HepG2 (cell line): ENCODE results near the gene MRFAP1L1. TPM values are rescaled to one million over a fixed set of nuclear protein-coding genes. Genes with fewer than 3 reads are reported as not detected.

ENCODE experiments used
- ARNT ChIP-seq: fragments of 450-650 bp; IDR thresholded peaks from 2 replicates; pipeline ENCODE4 v1.6.1; 2017
- CREM ChIP-seq, 2 experiments: sonication (generic) in 1 of 2; formaldehyde crosslinking in 1 of 2; IDR thresholded peaks; 2 replicates each; pipeline versions ENCODE4 v1.4.0 to v1.6.1; 2016 to 2020; ENCODE audit warnings: antibody characterized with exemption in 1 of 2, mild to moderate bottlenecking in 1 of 2, missing genetic modification reagents in 1 of 2
- IRF2 ChIP-seq: IDR thresholded peaks from 2 replicates; pipeline ENCODE4 v1.6.1; 2018; ENCODE audit warnings: missing genetic modification reagents, missing compliant biosample characterization
- NCOA2 ChIP-seq: sonication (generic); formaldehyde crosslinking; IDR thresholded peaks from 2 replicates; pipeline ENCODE4 v1.8.0; 2022; ENCODE audit warnings: inconsistent platforms
- POGZ ChIP-seq: sonication (generic); formaldehyde crosslinking; IDR thresholded peaks from 2 replicates; pipeline ENCODE4 v1.4.0; 2020; ENCODE audit warnings: mild to moderate bottlenecking, missing genetic modification reagents
- STAG1 ChIP-seq: sonication (generic); formaldehyde crosslinking; IDR thresholded peaks from 2 replicates; pipeline ENCODE4 v1.4.0; 2020; ENCODE audit warnings: missing genetic modification reagents
- TBX2 ChIP-seq: sonication (generic); formaldehyde crosslinking; IDR thresholded peaks from 2 replicates; pipeline ENCODE4 v1.5.0; 2020; ENCODE audit warnings: missing genetic modification reagents, mild to moderate bottlenecking, borderline replicate concordance
- ZBTB7B ChIP-seq: sonication (generic); formaldehyde crosslinking; IDR thresholded peaks from 2 replicates; pipeline ENCODE4 v1.4.0; 2020; ENCODE audit warnings: missing genetic modification reagents
- ZFY ChIP-seq: sonication (generic); formaldehyde crosslinking; IDR thresholded peaks from 2 replicates; pipeline ENCODE4 v1.4.0; 2020; ENCODE audit warnings: missing genetic modification reagents
- ZMYM2 ChIP-seq: sonication (generic); formaldehyde crosslinking; IDR thresholded peaks from 2 replicates; pipeline ENCODE4 v1.8.0; 2022; ENCODE audit warnings: mild to moderate bottlenecking, missing genetic modification reagents
- ZNF331 ChIP-seq: sonication (generic); formaldehyde crosslinking; IDR thresholded peaks from 2 replicates; pipeline ENCODE4 v1.4.0; 2020; ENCODE audit warnings: missing genetic modification reagents
- ZNF446 ChIP-seq: sonication (generic); formaldehyde crosslinking; IDR thresholded peaks from 2 replicates; pipeline ENCODE4 v1.5.0; 2020; ENCODE audit warnings: mild to moderate bottlenecking, missing genetic modification reagents
- polyA plus RNA-seq, 8 experiments: library from polyadenylated mRNA; depleted of rRNA in 3 of 8; stranded (reverse) in 7 of 8; unstranded in 1 of 8; fragments of >200 nt; fragmentation: Illumina TruSeq in 4 of 8; extraction: Trizol in 4 of 8; gene quantifications; 2 replicates each; pipeline versions ENCODE4 v1.2.1 to v1.2.3, GENCODE V29; 2011 to 2016; ENCODE audit warnings: low read depth in 4 of 8, missing spikeins in 1 of 8, mixed read lengths in 1 of 8; ENCODE audit not compliant: insufficient read depth in 1 of 8
- total RNA-seq, 5 experiments: library from RNA; depleted of rRNA; stranded (reverse); fragments of >200 nt; fragmentation: Illumina TruSeq; extraction: Trizol; gene quantifications; 2 replicates each; pipeline ENCODE4 v1.2.3, GENCODE V29; 2016; ENCODE audit warnings: low read depth in 1 of 5
- TF ChIP-seq, protein P1 (sequence below): sonication (generic); formaldehyde crosslinking; IDR thresholded peaks from 2 replicates; pipeline ENCODE4 v1.4.0; 2020; ENCODE audit warnings: mild to moderate bottlenecking, missing genetic modification reagents
- TF ChIP-seq, protein P2 (sequence below): sonication (generic); formaldehyde crosslinking; IDR thresholded peaks from 2 replicates; pipeline ENCODE4 v1.4.0; 2020; ENCODE audit warnings: mild to moderate bottlenecking, missing genetic modification reagents
- TF ChIP-seq, protein P3 (sequence below): IDR thresholded peaks from 2 replicates; pipeline ENCODE4 v1.6.1; 2012; ENCODE audit warnings: low read depth, low read length, improper control_type of control experiment
- TF ChIP-seq, protein P4 (sequence below): IDR thresholded peaks from 2 replicates; pipeline ENCODE4 v1.6.1; 2016; ENCODE audit warnings: low read depth, control low read depth
- TF ChIP-seq, protein P5 (sequence below): fragments of 450-650 bp; IDR thresholded peaks from 2 replicates; pipeline ENCODE4 v1.6.1; 2017
- TF ChIP-seq, protein P6 (sequence below): sonication (generic); formaldehyde crosslinking; IDR thresholded peaks from 2 replicates; pipeline ENCODE4 v1.4.0; 2020; ENCODE audit warnings: missing genetic modification reagents; ENCODE audit errors: not compliant biosample characterization

Gene MRFAP1L1
- total and polyA plus RNA-seq, 2 of the 13 experiments (the other 11 are each of a cell fraction or from before 2014, with no cell fraction given), result 44.8 to 76.6 TPM

DNA sequence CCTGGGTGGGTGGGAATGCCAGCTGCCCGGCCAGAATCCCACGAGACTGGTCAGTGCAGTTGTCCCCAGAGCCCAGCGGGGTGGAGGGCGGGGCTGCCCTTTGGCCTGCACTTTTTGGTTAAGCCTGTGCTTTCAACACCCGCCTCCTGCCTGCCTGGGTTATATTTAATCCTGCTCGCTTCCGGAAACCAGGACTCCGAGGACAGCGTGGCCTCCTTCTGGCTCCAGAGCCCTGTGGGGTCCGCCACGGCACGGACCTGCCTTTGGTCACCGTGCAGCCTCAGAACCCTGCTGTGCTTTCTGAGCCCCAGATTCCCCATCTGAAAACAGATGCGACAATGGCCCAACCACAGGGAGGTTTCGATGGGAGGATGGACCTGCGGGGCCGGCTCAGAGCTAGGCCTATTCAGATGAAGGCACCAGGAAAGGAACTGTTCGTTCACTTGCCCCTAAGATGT, 43.5 kb upstream of the MRFAP1L1 start (continued):
- TF ChIP-seq, protein P1, sequence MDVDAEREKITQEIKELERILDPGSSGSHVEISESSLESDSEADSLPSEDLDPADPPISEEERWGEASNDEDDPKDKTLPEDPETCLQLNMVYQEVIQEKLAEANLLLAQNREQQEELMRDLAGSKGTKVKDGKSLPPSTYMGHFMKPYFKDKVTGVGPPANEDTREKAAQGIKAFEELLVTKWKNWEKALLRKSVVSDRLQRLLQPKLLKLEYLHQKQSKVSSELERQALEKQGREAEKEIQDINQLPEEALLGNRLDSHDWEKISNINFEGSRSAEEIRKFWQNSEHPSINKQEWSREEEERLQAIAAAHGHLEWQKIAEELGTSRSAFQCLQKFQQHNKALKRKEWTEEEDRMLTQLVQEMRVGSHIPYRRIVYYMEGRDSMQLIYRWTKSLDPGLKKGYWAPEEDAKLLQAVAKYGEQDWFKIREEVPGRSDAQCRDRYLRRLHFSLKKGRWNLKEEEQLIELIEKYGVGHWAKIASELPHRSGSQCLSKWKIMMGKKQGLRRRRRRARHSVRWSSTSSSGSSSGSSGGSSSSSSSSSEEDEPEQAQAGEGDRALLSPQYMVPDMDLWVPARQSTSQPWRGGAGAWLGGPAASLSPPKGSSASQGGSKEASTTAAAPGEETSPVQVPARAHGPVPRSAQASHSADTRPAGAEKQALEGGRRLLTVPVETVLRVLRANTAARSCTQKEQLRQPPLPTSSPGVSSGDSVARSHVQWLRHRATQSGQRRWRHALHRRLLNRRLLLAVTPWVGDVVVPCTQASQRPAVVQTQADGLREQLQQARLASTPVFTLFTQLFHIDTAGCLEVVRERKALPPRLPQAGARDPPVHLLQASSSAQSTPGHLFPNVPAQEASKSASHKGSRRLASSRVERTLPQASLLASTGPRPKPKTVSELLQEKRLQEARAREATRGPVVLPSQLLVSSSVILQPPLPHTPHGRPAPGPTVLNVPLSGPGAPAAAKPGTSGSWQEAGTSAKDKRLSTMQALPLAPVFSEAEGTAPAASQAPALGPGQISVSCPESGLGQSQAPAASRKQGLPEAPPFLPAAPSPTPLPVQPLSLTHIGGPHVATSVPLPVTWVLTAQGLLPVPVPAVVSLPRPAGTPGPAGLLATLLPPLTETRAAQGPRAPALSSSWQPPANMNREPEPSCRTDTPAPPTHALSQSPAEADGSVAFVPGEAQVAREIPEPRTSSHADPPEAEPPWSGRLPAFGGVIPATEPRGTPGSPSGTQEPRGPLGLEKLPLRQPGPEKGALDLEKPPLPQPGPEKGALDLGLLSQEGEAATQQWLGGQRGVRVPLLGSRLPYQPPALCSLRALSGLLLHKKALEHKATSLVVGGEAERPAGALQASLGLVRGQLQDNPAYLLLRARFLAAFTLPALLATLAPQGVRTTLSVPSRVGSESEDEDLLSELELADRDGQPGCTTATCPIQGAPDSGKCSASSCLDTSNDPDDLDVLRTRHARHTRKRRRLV (CRISPR knock-in tag), result peak; percentile 82; the same call in 1 of the 2 replicates
- TF ChIP-seq ARNT (no peak), ZNF331 (0 out of 2 replicates have a peak, but pooled peaks have one; percentile 54), ZFY (CRISPR knock-in tag) (peak; percentile 89), POGZ (peak; percentile 79), ZBTB7B (CRISPR knock-in tag) (peak; percentile 78; the same call in 1 of the 2 replicates), STAG1 (CRISPR knock-in tag) (peak; percentile 29), IRF2 (peak; percentile 81), NCOA2 (peak; percentile 80), TBX2 (CRISPR knock-in tag) (peak; percentile 89), CREM (IDR thresholded peaks at IDR 0.05) (peak; percentile 45), CREM (CRISPR knock-in tag; IDR thresholded peaks at IDR 0.05) (no peak), ZNF446 (no peak), ZMYM2 (CRISPR knock-in tag) (peak; percentile 65; the same call in 1 of the 2 replicates)
- TF ChIP-seq, protein P2, sequence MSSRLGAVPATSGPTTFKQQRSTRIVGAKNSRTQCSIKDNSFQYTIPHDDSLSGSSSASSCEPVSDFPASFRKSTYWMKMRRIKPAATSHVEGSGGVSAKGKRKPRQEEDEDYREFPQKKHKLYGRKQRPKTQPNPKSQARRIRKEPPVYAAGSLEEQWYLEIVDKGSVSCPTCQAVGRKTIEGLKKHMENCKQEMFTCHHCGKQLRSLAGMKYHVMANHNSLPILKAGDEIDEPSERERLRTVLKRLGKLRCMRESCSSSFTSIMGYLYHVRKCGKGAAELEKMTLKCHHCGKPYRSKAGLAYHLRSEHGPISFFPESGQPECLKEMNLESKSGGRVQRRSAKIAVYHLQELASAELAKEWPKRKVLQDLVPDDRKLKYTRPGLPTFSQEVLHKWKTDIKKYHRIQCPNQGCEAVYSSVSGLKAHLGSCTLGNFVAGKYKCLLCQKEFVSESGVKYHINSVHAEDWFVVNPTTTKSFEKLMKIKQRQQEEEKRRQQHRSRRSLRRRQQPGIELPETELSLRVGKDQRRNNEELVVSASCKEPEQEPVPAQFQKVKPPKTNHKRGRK (CRISPR knock-in tag), result no peak
- TF ChIP-seq, protein P3, sequence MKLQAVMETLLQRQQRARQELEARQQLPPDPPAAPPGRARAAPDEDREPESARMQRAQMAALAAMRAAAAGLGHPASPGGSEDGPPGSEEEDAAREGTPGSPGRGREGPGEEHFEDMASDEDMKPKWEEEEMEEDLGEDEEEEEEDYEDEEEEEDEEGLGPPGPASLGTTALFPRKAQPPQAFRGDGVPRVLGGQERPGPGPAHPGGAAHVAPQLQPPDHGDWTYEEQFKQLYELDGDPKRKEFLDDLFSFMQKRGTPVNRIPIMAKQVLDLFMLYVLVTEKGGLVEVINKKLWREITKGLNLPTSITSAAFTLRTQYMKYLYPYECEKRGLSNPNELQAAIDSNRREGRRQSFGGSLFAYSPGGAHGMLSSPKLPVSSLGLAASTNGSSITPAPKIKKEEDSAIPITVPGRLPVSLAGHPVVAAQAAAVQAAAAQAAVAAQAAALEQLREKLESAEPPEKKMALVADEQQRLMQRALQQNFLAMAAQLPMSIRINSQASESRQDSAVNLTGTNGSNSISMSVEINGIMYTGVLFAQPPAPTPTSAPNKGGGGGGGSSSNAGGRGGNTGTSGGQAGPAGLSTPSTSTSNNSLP, result 0 out of 2 replicates have a peak, but pooled peaks have one; percentile 16
- TF ChIP-seq, protein P4, sequence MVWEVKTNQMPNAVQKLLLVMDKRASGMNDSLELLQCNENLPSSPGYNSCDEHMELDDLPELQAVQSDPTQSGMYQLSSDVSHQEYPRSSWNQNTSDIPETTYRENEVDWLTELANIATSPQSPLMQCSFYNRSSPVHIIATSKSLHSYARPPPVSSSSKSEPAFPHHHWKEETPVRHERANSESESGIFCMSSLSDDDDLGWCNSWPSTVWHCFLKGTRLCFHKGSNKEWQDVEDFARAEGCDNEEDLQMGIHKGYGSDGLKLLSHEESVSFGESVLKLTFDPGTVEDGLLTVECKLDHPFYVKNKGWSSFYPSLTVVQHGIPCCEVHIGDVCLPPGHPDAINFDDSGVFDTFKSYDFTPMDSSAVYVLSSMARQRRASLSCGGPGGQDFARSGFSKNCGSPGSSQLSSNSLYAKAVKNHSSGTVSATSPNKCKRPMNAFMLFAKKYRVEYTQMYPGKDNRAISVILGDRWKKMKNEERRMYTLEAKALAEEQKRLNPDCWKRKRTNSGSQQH (CRISPR knock-in tag), result peak; percentile 60; the same call in 1 of the 2 replicates
- TF ChIP-seq, protein P5, sequence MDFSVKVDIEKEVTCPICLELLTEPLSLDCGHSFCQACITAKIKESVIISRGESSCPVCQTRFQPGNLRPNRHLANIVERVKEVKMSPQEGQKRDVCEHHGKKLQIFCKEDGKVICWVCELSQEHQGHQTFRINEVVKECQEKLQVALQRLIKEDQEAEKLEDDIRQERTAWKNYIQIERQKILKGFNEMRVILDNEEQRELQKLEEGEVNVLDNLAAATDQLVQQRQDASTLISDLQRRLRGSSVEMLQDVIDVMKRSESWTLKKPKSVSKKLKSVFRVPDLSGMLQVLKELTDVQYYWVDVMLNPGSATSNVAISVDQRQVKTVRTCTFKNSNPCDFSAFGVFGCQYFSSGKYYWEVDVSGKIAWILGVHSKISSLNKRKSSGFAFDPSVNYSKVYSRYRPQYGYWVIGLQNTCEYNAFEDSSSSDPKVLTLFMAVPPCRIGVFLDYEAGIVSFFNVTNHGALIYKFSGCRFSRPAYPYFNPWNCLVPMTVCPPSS, result no peak
- TF ChIP-seq, protein P6, sequence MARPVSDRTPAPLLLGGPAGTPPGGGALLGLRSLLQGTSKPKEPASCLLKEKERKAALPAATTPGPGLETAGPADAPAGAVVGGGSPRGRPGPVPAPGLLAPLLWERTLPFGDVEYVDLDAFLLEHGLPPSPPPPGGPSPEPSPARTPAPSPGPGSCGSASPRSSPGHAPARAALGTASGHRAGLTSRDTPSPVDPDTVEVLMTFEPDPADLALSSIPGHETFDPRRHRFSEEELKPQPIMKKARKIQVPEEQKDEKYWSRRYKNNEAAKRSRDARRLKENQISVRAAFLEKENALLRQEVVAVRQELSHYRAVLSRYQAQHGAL (CRISPR knock-in tag), result peak; percentile 72
